GM20431 (cell line): ENCODE data around the gene CDNF.
"Not testable (repeated sequence)": the region's sequence is repeated elsewhere in the genome, so short reads cannot be mapped to it uniquely, and the experiment has no call there.

Experiments
- in situ Hi-C: fragments of 300-500 bp; cut with MseI, MboI; formaldehyde crosslinking; loops from one replicate; pipeline ENCODE4 v1.15.0; 2020; ENCODE audit warnings: low sequenced_read_pairs; ENCODE audit not compliant: unreplicated experiment

The CDNF gene

GRCh38 chr10:14837757-14838581 lies at the start of gene CDNF, which contains the start of the genes HSPA14 and MSANTD7:
Gene CDNF, minus strand, starts transcription at chr10:14838037. Its CDS starts 91 bp downstream, at chr10:14837946.
Gene HSPA14, plus strand, starts transcription at chr10:14838306. Its CDS starts 97 bp downstream, at chr10:14838403.
Gene MSANTD7, plus strand, starts transcription at chr10:14838306. Its CDS starts 3,979 bp downstream, at chr10:14842285.
- in situ Hi-C loops: no loop called here

GRCh38 chr10:14884082-14884481 lies 46.2 kb upstream of the CDNF start:
- in situ Hi-C loops: no loop called here

GRCh38 chr10:14880229-14880628 lies 42.4 kb upstream of the CDNF start:
- in situ Hi-C loops: no loop called here

- in situ Hi-C loops: no loop called here
Measured at GRCh38 chr10:14879928-14880193, 42.0 kb upstream of the CDNF start.

DNA sequence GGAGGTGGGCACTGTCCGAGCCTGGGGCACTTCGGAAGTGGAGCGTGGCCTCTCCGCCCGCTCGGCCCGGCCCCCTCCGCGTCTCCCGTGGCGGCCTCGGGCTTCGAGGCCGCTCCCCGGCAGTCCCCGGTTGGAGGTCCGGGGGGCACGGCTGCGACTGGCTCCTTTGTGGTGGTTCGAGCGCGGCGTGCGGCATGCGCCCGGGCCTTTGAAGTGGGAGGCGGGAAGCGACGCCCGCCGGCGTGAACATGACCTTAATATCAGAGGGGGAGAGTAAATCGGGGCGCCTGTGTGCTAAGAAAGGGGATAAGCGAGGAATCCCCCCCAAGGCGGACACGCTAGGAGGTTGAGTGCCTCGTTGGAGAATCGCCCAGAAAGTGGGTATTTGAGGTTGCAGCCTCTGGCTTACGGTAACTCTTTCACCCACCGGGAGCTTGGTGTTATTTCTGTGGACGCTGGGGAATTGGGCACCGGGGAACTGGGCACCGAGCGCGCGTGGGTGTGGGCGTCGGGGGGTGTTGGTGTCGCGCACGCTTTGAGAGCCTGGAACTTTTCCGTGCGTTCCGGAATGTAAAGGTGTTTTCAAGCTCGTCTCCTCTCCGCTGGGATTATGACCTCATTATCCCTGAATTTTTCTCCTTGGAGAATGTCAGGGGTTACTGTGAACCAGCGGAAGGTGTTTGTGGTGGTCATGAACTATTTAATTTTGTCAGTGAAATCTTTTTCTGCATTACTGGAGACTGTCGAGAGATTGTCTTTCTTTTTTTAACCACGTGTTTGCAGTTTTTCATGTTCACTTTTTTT lies 41.5 kb upstream of the CDNF start:
- in situ Hi-C loops: no loop called here

- in situ Hi-C loops: no loop called here
Measured at GRCh38 chr10:14878266-14879123, 40.7 kb upstream of the CDNF start, which contains the start of gene SUV39H2. Gene SUV39H2, plus strand, starts transcription at chr10:14878866. Its CDS starts 23 bp downstream, at chr10:14878889.

DNA sequence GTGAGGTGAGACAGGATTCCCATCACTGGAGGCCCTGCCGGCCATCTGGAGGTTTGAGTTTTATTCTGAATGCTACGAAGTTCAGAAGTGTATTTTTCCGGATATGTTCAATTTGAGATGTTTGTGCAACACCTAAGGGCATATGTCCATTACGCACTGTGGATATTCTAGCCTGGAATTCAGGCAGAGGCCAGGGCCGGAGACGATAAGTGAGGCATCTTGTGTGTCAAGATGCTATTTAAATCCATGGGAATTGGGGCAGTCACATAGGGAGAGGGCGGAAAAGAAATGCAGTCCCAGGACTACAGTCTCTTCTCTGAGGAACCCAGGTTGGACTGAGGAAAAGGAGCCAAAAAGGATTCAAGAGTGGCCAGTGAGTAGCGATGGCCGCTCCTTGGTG lies 38.9 kb upstream of the CDNF start:
- in situ Hi-C loops: no loop called here

DNA sequence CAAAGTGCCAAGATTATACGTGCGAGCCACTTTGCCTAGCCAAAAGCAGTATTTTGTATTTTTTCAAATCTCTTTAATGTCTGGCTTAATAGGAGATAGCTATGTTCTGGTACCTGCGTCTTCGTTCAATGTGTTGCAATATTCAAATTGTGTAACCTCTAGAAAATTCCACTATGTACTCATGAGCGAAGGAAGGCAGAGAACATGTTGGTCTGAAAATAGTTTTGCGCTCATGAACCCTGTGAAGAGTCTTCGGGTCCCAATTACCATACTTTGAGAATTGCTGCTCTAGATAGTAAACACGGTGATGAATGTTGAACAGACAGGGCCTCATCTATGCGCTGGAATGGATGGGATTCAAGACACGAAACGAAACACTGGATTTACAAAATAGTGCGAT lies 38.1 kb upstream of the CDNF start:
- in situ Hi-C loops: no loop called here

DNA sequence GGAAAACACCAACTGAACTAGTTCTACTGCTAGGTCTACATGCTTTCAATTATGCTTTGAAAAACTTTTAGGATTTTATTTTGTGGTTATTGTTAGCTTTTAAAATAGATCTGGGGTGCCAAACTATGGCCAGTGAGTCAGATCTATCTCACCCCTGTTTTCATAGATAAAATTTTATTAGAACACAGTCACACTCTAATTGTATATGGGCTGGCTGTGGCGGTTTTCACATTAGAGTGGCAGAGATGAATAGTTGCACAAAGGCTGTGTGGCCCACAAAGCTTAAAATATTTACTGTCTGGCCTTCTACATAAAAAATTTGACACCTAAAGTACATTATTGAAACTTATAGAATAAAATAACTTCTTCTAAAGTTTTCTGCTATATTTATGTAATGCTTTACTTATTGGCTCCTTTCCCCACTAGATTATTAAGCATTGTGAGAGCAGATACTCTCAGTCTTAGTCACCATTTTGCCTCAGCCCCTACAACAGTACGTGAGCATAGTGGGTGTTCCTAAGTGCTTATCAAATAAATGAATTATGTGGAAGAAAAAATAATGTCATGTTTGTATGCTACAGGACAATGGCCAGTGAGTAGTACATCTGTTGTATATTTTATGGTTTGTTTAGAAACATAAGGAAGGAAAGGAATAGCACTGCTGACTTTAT lies 35.4 kb upstream of the CDNF start:
- in situ Hi-C loops: no loop called here

GRCh38 chr10:14864871-14865270 lies 27.0 kb upstream of the CDNF start:
- in situ Hi-C loops: not testable (repeated sequence)

GRCh38 chr10:14864466-14864865 lies 26.6 kb upstream of the CDNF start:
- in situ Hi-C loops: not testable (repeated sequence)

DNA sequence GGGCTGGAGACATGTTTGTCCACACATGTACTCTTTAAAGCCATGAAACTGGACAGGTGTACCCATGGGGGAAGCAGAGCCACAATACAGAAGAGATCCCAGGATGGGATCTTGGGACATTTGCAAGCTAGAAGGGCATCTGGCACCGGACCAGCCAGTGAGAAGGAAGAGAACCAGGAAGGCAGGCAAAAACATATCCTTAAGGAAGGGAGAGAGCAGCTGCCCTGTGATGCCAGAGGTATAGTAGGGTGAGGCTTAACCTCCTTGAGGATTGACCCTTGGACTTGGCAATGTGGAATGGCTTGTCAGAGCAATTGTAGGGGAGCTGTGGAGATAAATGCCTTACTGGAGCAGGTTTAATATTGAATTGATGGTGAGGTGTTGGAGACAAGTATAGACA lies 23.0 kb upstream of the CDNF start:
- in situ Hi-C loops: no loop called here

- in situ Hi-C loops: no loop called here
Measured at GRCh38 chr10:14859775-14860174, 21.9 kb upstream of the CDNF start.

- in situ Hi-C loops: no loop called here
Measured at GRCh38 chr10:14859043-14859442, 21.2 kb upstream of the CDNF start.

GRCh38 chr10:14858338-14858960 lies 20.6 kb upstream of the CDNF start:
- in situ Hi-C loops: no loop called here

DNA sequence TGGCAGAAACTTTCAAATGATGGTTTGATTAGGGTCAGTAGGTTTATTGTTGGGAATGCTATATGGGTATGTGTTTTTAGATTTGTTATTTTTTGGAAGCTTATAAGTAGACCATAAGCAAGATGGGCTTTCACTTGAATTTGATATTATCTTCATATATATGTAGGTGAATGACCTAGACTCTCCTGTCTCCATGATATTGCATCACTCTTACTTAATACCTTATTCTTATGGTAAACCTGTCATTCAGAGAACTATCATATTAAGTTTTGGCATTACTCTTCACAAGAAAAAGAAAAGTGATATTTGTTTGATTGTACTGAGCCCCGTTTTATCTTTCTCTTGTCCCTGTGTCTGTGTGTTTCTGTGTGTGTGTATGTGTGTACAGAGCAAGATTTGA lies 17.6 kb upstream of the CDNF start:
- in situ Hi-C loops: no loop called here

DNA sequence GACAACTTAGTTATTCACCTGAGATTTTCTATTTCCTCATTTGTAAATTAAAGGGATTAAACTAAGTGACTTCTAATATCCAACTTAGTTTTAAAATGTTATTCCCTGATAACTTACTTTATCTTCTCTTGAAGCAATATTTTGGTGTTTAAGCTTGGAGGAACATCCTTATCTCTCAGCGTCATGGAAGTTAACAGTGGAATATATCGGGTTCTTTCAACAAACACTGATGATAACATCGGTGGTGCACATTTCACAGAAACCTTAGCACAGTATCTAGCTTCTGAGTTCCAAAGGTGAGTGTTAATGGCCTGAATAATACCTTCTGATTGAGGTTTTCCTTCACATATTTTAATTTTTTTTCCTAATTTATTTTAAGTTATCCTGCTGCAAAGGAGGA lies 14.4 kb upstream of the CDNF start:
- in situ Hi-C loops: no loop called here

DNA sequence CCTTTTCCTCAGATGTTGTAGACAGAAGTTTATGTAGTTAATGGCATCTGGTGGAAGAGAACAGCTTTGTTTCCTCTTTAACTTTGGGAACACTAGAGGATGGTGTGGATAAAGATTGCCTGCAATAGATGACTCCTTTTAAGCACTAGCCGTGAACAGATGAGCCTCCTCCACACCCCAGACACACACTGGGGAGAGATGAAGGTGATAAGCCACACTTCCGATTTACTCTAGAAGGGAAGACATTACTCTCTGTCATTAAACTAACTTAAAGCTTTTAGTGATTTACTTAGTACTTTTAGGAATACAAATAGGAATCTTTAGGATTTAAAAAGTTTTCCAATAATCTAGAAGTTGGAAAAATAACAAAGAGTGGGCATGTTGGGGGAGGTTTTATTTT lies 7.1 kb upstream of the CDNF start:
- in situ Hi-C loops: no loop called here

- in situ Hi-C loops: no loop called here
Measured at GRCh38 chr10:14843327-14843988, 5.6 kb upstream of the CDNF start.
